Mucosa of descending colon (tissue), 3 donors: Measurements from ENCODE around the gene SMARCB1. TPM values are rescaled to one million over a fixed set of nuclear protein-coding genes. Genes with fewer than 3 reads are reported as not detected.

Experiments
- ATAC-seq: fragments of 200-7000 bp; cut with Tn5 transposase; one replicate; pipeline ENCODE4 v1.9.1; 2020; ENCODE audit warnings: mild to moderate bottlenecking, moderate library complexity
- DNase-seq, 3 donors: peaks; one replicate each; pipeline ENCODE4 v3.0.0-alpha.2; 2020
- H3K36me3 ChIP-seq: fragments of 200-600 bp; one replicate; pipeline ENCODE4 v1.8.0; 2021; ENCODE audit warnings: low read depth, mild to moderate bottlenecking
- H3K4me1 ChIP-seq: fragments of 200-600 bp; one replicate; pipeline ENCODE4 v1.8.0; 2021; ENCODE audit warnings: low read depth, mild to moderate bottlenecking
- H3K4me3 ChIP-seq: fragments of 200-600 bp; one replicate; pipeline ENCODE4 v1.8.0; 2021; ENCODE audit warnings: mild to moderate bottlenecking
- H3K9me3 ChIP-seq: fragments of 200-600 bp; one replicate; pipeline ENCODE4 v1.8.0; 2021; ENCODE audit warnings: mild to moderate bottlenecking
- CTCF ChIP-seq: fragments of 200-600 bp; IDR thresholded peaks from one replicate; pipeline ENCODE4 v1.8.0; 2022; ENCODE audit warnings: antibody characterized with exemption, mild to moderate bottlenecking
- intact Hi-C, 2 donors: fragments of 100-400 bp; cut with DNase I in 1 of 2; cut with micrococcal nuclease in 1 of 2; formaldehyde crosslinking; loops; one replicate each; pipeline versions ENCODE4 v1.11.0 to v1.11.1; 2022; cut with DNase I, micrococcal nuclease
- total RNA-seq, 3 donors: library from RNA; stranded (reverse); fragmentation: NEBNext Ultra II Directional in 2 of 3; extraction: Animal tissue kit (Norgen Biotek cat#: 25700) in 2 of 3; gene quantifications; one replicate each; pipeline versions ENCODE4 v1.2.1 to v1.2.4, GENCODE V29; 2021 to 2023
- donor health status: DM: no; HTN: no; CAD: no; lungs with moderate emphysema.
- donor health status: DM: no; HTN: no; CAD: no.
- donor health status: DM: no; HTN: yes; CAD: no.

Gene SMARCB1
- total RNA-seq, 3 donors from 2014 or later: 60.1 to 85.1 (median 69.3) TPM

GRCh38 chr22:23782252-23782651, 4.5 kb upstream of the SMARCB1 start:
- Histone ChIP-seq H3K9me3 (no peaks in the 10 kb centered on the region), H3K36me3 (no peaks in the 10 kb centered on the region), H3K4me3 (no peak overlapping the region), H3K4me1 (peaks cover 21% of the 10 kb centered on the region)
- intact Hi-C loops: no loop called here
- ATAC-seq (no peak), DNase-seq (peak in 1 of 3 donors; percentile 42)
- TF ChIP-seq CTCF: no peak

GRCh38 chr22:23782703-23783102, 4.1 kb upstream of the SMARCB1 start:
- ATAC-seq (no peak), DNase-seq (peak in 1 of 3 donors; percentile 19)
- TF ChIP-seq CTCF: no peak
- no peaks in the 10 kb centered on the region for H3K36me3 ChIP-seq
- H3K4me1 ChIP-seq: peaks cover 21% of the 10 kb centered on the region
- no peaks in the 10 kb centered on the region for H3K9me3 ChIP-seq
- intact Hi-C loops: no loop called here
- no peak overlapping the region for H3K4me3 ChIP-seq

- TF ChIP-seq CTCF: no peak
- no peak for DNase-seq
- Histone ChIP-seq H3K36me3 (no peaks in the 10 kb centered on the region), H3K9me3 (no peaks in the 10 kb centered on the region), H3K4me3 (no peak overlapping the region), H3K4me1 (peaks cover 29% of the 10 kb centered on the region)
- ATAC-seq: no peak
- intact Hi-C loops: no loop called here
These were observed 3.3 kb upstream of the SMARCB1 start for GRCh38 chr22:23783265-23784150.

GRCh38 chr22:23784215-23784732, 2.5 kb upstream of the SMARCB1 start:
- ATAC-seq (peak; percentile 12), DNase-seq (peak in 2 of 3 donors; percentile 71 to 78)
- Histone ChIP-seq H3K4me3 (no peak overlapping the region), H3K4me1 (peaks cover 30% of the 10 kb centered on the region), H3K36me3 (no peaks in the 10 kb centered on the region), H3K9me3 (no peaks in the 10 kb centered on the region)
- intact Hi-C loops: no loop called here
- no peak for TF ChIP-seq CTCF

- TF ChIP-seq CTCF: no peak
- H3K9me3 ChIP-seq: no peaks in the 10 kb centered on the region
- intact Hi-C loops: no loop called here
- H3K36me3 ChIP-seq: no peaks in the 10 kb centered on the region
- ATAC-seq: no peak
- H3K4me3 ChIP-seq: no peak overlapping the region
- H3K4me1 ChIP-seq: peaks cover 30% of the 10 kb centered on the region
- DNase-seq: no peak
These were observed 480 bp upstream of the SMARCB1 start for GRCh38 chr22:23786261-23786710.
